ENCODE measurements around the gene LAMA4.

Gene LAMA4

GRCh38 chr6:112253841-112254816 lies at the start of gene LAMA4:
TSS of gene LAMA4 (minus strand) at chr6:112254567. CDS start at chr6:112254150, 417 bp downstream.
- DNase-seq: peak; percentile 61

- no peak for DNase-seq
These were observed 47.9 kb upstream of the LAMA4 start for GRCh38 chr6:112302142-112302705.

DNA sequence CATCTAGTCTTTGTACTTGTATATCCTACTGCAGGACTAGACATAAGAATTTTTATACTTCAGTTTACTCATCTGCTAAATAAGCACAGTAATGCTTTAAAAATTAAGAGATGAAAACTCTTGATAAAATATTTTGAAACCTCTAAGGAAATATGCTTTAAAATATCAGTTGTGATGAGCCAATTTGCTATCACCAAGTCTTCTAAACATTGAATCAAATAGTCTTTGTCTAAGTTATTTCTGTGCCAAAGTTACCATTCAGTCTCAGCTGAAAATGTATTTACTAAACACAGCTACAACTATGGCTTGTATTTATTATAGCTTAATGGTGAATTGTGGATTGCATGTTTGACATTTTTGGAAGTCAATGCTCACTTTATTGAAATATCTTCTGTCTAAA lies 46.5 kb upstream of the LAMA4 start:
- DNase-seq: no peak

DNA sequence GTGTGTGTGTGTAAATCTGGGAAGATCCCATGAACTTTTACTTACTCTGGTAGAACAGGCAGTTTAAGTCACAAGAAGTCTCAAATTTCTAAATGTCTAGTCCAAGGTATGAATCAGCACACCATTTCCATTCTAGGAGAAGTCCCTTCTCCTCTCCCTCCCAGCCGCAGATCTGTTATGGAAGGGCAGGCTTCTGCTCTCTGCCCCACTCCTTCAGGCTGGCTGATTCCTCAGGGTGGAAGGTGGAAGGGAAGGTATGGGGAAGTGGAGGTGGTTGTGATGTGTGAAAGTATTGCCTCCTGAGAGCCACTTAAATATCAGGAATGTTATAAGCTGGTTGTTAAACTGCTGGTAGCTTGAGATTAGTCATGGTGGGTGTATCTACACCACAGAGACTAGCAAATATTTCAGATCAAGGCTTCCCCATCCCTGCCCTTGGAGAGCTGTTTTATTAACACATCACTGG lies 44.5 kb upstream of the LAMA4 start:
- DNase-seq: no peak

- DNase-seq: no peak
These were observed 43.8 kb upstream of the LAMA4 start for GRCh38 chr6:112298021-112298745.

DNA sequence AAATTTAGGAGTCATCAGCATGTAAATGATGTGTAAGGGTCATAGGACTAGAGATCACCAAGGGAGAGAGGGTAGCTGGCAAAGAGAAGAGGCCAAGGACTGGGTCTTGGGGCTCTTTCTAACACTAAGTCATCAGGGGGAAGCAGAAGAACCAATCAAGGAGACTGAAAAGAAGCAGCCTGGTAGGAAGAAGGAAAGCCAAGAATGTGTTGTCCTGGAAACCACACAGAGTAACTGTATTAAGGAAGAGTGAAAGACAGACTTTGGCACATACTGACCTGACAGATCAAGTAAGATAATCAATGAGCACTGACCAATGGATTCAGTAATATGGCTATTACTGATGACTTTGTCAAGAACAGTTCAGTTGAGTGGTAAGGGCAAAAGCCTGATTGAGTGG lies 42.3 kb upstream of the LAMA4 start:
- no peak for DNase-seq

DNA sequence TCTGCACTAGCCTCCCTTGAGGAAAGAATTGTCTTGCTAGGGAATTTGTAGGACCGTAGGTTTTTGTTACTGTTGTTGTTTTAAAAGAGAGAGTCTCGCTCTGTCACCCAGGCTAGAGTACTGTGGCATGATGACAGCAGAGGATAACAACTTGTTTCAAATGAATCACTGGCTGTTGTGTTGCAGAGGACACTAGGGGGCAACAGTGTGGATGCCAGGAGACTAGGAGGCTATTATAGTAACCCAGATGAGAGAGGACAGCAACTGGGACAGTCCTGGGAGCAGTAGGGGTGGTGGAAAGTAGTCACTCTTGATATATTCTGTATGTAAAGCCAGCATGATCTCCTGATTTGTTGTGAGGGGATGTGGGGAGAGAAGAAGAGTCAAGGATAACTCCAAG lies 41.8 kb upstream of the LAMA4 start:
- DNase-seq: no peak

- no peak for DNase-seq
These were observed 36.9 kb upstream of the LAMA4 start for GRCh38 chr6:112291161-112291762.

DNA sequence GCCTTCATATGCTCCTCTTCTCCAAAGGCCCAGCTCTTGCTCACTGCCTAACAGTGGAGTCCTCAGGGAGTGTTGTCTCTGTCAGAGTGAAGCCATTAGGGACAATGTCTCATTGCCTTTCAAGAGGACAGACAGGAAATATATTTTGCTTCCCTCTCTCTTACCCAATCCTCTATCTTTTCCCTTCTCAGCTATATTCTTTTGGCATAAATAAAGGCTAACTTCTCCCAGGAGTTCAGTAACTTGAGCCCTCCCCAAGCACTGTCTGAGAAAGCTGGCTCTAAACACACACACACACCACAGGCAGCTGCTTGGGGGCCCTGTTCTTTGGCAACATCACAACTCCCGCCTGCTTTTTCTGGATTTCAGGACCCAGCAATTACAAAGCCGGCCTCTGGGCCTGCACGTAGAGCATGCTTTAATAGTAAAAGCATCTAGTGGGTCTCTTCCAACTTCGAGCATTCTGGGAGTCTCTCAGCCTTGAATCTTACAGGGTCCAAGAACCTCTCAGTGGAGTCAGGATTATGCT lies 34.7 kb upstream of the LAMA4 start:
- DNase-seq: peak; percentile 19

GRCh38 chr6:112288475-112288874 lies 34.1 kb upstream of the LAMA4 start:
- DNase-seq: no peak

DNA sequence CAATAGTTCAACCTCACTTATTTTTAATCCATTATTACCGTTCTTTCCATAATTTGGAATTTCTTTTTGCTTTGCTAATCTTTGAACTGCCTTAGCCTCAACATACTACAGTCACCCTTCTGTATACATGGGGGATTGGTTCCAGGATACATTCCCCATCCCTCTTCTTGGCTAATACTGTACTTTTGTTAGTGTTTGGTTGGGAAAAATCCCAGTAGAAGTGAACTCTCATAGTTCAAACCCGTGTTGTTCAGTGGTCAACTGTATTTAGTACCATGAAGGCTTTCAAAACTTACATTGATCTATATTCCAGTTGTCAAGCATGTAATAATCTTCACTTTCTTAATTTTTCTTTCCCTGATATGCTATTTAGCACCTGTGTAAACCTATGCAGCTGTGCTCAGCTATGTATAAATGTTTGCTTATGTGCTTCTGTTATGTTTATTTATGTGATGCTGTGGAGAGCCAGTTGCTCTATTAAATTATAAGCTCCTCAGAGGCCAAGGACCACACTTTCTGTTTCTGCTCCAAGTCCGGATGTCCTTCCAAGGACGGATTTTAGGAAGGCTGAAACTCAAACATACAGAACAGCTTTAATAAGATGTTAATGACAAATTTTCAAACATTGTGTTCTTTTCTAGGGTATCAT lies 33.3 kb upstream of the LAMA4 start:
- DNase-seq: peak; percentile 55

DNA sequence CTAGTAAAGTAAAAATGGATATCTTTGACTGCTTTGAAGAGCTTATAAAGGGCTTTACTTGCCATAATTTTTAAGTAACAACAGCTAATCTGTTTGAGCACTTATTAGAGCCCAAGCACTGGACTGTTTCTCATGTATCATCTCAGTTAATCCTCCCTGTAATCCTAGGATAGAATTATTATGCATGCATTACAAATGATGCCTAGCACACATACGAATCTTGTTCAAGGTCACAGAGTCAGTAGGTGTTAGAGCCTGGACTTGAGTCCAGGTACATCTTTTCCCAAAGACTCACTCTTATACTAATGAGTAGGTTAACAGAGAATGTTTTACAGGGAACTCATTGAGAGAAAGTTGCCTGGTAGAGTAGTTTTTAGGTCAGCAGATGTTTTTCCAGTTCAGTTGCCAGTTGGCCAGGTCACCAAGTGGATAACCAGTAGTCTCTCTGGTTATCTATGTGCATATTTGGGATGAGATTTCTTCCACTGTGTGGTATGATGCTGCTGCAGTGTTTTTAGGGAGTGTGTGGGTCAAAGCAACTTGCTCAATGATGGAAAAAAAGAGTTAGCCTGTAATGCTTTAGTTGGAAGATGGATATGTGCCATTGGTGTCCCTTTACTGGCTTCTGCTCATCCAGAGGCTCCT lies 32.3 kb upstream of the LAMA4 start:
- no peak for DNase-seq

- no peak for DNase-seq
These were observed 31.6 kb upstream of the LAMA4 start for GRCh38 chr6:112286010-112286409.

- no peak for DNase-seq
These were observed 30.2 kb upstream of the LAMA4 start for GRCh38 chr6:112284603-112285002.

DNA sequence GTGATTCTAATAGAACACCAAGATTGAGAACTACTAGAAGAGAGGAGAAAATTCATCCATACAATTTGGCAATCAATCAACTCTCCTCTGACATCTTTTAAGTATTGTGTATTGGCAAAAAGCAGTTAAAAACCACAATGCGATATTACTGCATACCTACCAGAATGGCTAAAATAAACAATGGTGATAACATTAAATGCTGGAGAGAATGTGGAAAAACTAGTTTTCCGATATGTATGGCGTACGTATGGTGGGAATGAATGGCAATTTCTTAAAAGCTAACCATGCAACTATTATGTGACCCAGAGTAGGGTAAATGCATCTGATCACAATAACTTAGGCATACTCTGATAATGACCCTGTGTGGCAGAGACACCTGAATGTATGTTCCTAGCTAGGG lies 29.3 kb upstream of the LAMA4 start:
- no peak for DNase-seq

- no peak for DNase-seq
These were observed 27.7 kb upstream of the LAMA4 start for GRCh38 chr6:112281821-112282615.

DNA sequence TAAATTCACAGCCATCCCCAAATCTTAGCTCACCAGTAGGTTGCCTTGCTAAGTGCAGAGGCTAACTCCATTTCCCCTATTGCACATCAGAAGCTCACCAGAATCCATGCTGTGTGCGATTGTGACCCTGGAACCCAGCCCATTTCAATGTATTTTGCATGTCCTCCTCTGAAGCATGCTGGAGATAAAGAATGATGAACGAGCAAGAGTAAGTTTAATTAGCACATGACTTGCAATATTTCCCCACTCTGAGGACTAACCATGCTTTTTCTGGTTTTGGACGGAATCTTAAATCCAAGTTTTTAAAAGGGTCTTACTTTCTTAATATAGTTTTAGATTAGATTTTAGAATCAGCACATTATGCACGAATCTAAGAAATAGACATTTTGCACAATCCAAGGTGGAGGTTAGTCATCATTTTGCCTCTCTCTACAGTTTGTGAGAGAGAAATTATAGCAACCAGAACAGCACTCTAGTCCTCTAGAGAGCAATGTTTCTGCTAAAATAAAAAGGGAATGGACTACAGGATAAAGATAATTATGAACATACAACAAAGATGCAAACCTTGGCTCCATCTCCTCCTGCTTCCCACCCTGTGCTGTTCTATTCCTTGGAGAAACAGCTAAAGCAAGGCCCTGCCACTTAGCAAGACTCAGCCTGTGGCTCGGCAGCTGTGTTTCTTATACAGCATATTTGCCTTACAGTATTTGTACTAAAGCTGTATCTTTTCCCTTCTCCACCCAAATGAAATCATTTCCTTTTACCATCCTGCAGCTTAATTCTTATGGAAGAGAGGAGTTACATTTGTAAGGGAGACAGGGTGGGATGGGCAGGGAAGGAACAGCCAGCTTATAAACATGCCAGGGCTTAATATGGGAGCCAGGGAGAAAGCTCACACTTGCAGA lies 24.9 kb upstream of the LAMA4 start:
- DNase-seq: no peak

DNA sequence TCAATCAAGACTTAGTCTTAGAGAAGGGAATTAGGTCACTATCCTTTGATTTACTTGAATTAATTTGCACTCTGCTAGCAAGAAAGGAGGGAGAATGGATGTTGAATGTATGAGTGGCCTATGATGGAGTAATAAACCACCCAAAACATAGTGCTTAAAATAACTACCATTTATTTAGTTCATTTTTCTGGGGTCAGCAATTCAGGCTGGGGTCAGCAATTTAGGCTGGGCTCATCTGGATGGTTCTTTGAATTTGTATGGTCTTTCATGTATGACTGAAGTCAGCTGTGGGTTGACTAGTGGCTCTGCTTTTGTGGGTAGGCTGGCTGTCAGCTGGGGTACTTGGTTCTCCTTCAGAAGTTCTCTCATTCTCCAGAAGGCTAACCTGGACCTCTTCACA lies 21.0 kb upstream of the LAMA4 start:
- no peak for DNase-seq

DNA sequence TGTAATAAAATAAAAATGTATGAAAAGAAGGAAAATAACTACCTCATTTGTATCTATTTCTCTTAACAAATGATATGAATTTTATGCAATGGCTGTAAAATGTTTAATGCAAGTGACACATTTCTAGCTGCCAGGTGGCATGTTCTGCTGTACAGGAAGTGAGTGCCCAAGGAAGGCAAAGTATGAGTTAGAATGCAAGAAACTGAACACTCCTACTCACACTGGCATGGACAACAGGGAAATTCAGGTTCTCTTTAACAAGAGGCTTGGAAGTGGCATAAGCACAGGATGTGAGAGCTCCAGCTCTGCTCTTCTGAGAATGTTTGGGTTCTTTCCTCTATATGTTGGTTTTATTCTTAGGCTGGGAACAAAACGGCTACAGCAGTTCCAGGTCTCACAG lies 20.4 kb upstream of the LAMA4 start:
- no peak for DNase-seq

DNA sequence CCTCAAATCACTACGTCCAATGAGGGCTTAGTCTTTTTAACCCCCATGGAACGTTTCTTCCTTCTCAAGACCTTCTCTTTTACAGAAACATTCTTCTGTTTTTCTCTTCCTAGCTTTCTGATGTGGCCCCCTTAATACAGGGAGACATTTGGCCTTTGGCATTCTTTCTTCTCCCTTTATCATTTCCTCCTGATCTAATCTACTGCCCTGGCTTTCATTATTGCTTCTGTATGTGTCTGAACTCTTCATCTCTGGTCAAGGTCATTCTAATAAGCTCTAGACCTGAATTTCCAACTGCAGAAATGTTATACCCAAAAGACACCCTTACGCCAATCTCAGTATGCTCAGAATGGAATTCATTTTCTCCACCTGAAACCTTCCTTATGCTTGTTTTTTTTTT lies 18.4 kb upstream of the LAMA4 start:
- no peak for DNase-seq
